H54 (cell line): Measurements from ENCODE around the gene RBFA.

ENCODE experiments used
- DNase-seq: peaks from one replicate; pipeline ENCODE4 v3.0.0; 2011; ENCODE audit warnings: low spot score, mixed read lengths; ENCODE audit not compliant: insufficient read length
- FAIRE-seq: peaks from 3 replicates; lab custom pipeline; 2011; peaks lifted over from hg19 to GRCh38; lab: Jason Lieb, UNC
- POLR2A ChIP-seq: IDR thresholded peaks from 2 replicates; pipeline ENCODE4 v1.6.1; 2011; ENCODE audit warnings: low read depth, mild to moderate bottlenecking, low read length

RBFA gene

GRCh38 chr18:80040515-80040914 lies 6.3 kb downstream of the RBFA start:
- FAIRE-seq (no peak), DNase-seq (no peak)
- no peak for TF ChIP-seq POLR2A

GRCh38 chr18:80041424-80041823 lies 7.2 kb downstream of the RBFA start:
- DNase-seq (no peak), FAIRE-seq (no peak)
- TF ChIP-seq POLR2A = no peak

GRCh38 chr18:80042785-80043184 lies 8.6 kb downstream of the RBFA start:
- TF ChIP-seq POLR2A = no peak
- FAIRE-seq (no peak), DNase-seq (no peak)

DNA sequence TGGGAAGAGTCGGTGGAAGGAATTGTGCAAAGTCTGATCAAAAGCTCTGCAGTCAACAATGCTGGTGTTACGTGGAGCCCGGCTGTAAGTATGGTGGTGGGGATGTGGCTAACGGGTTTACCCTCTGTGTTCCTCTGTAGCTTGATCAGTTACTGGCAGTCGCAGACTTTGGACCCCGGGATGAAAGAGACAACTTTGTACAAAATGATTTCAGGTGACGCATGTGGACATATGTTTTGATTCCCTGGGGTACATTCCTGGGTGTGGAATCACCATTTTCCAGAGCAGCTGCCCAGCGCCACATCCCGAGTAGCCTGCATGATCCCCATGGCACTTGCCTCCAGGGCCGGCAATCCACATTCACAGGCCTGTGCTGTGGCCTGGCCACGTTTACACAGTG lies 9.8 kb downstream of the RBFA start:
- DNase-seq (no peak), FAIRE-seq (no peak)
- TF ChIP-seq POLR2A = no peak

- TF ChIP-seq POLR2A = no peak
- no peak for DNase-seq
- FAIRE-seq = no peak
These were observed 11.8 kb downstream of the RBFA start for GRCh38 chr18:80046011-80046410.

DNA sequence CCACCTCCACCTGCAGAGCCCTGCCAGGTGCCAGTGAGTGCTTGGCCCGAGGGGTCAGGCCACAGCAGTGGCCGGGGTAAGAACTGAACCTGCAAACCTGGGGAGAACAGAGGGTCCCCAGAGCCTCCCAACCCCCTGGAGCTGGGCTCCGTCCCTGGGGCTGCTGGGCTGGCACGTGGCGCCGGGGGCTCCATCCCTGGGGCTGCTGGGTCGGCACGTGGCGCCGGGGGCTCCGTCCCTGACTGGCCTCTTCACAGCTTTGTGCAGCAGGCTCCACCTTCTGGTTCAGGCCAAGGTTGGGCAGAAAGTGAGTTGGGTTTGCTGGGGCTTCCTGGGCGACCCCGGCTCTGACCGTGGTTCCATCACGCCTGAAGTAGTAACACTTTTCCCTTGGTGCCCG lies 12.2 kb downstream of the RBFA start:
- no peak for TF ChIP-seq POLR2A
- no peak for FAIRE-seq
- no peak for DNase-seq

GRCh38 chr18:80046961-80047541 lies 12.8 kb downstream of the RBFA start:
- no peak for FAIRE-seq
- no peak for DNase-seq
- TF ChIP-seq POLR2A = no peak

- FAIRE-seq (no peak), DNase-seq (no peak)
- TF ChIP-seq POLR2A = no peak
These were observed 16.6 kb downstream of the RBFA start for GRCh38 chr18:80050797-80051196.

DNA sequence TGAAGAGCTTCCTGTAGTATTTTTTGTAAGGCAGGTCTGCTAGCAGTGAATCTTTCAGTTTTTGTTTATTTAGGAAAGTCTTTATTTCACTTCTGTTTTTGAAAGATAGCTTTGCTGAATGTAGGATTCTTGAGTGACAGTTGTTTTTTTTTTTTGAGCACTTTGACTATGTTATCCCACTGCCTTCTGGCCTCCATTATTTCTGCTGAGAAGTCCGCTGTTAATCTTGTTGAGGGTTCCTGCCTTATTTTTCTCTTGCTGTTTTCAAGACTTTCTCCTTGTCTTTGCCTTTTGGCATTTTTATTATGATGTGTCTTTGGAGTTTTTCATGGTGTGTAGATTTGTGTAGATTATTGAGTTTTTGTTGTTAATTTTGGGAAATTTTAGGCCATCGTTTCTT lies 21.9 kb downstream of the RBFA start:
- FAIRE-seq (no peak), DNase-seq (no peak)
- no peak for TF ChIP-seq POLR2A

- FAIRE-seq (no peak), DNase-seq (no peak)
- no peak for TF ChIP-seq POLR2A
These were observed 25.7 kb downstream of the RBFA start for GRCh38 chr18:80059945-80060344.

GRCh38 chr18:80065705-80066104 lies 31.5 kb downstream of the RBFA start:
- FAIRE-seq (no peak), DNase-seq (no peak)
- no peak for TF ChIP-seq POLR2A

GRCh38 chr18:80067321-80067720 lies 33.1 kb downstream of the RBFA start:
- FAIRE-seq = no peak
- no peak for DNase-seq
- TF ChIP-seq POLR2A = no peak

GRCh38 chr18:80067897-80068296 lies 33.7 kb downstream of the RBFA start:
- TF ChIP-seq POLR2A = no peak
- no peak for FAIRE-seq
- no peak for DNase-seq

GRCh38 chr18:80068571-80069272 lies 34.5 kb downstream of the RBFA start:
- FAIRE-seq (no peak), DNase-seq (no peak)
- TF ChIP-seq POLR2A = no peak

GRCh38 chr18:80070825-80071224 lies 36.6 kb downstream of the RBFA start:
- TF ChIP-seq POLR2A = no peak
- FAIRE-seq (no peak), DNase-seq (no peak)

- no peak for TF ChIP-seq POLR2A
- no peak for DNase-seq
- FAIRE-seq = no peak
These were observed 39.9 kb downstream of the RBFA start for GRCh38 chr18:80074183-80074582.
